PC-3 (cell line): ENCODE data around the gene DUOX2. TPM values are rescaled to one million over a fixed set of nuclear protein-coding genes. Genes with fewer than 3 reads are reported as not detected.
"Not testable (repeated sequence)": the region's sequence is repeated elsewhere in the genome, so short reads cannot be mapped to it uniquely, and the experiment has no call there.

Source experiments
- ATAC-seq: fragments of 200-7000 bp; cut with Tn5 transposase; 2 replicates; pipeline ENCODE4 v1.9.1; 2020; ENCODE audit warnings: mild to moderate bottlenecking, moderate library complexity
- BruUV-seq: library from RNA; stranded (reverse); fragments of 400-500 nt; replicated peaks from 2 replicates; lab custom pipeline; 2021; lab: Mats Ljungman, UMichigan
- CTCF ChIA-PET: fragments of 300-600 bp; sonication (Branson Sonifier 250); formaldehyde crosslinking; loops from one replicate; lab custom pipeline; 2022; ENCODE audit warnings: antibody characterized with exemption; lab: Charles Lee
- POLR2A ChIA-PET: fragments of 300-600 bp; sonication (Branson Sonifier 250); formaldehyde crosslinking; loops from one replicate; lab custom pipeline; 2022; ENCODE audit warnings: antibody characterized with exemption; ENCODE audit not compliant: unreplicated experiment; lab: Charles Lee
- DNase-seq: peaks from one replicate; pipeline ENCODE4 v3.0.0-alpha.2; 2015
- H2AFZ ChIP-seq: fragments of 300-600 bp; sonication (generic); 2 replicates; pipeline ENCODE4 v1.6.0; 2016; ENCODE audit warnings: antibody characterized with exemption, low read length
- H3F3A ChIP-seq: fragments of 300-600 bp; sonication (generic); one replicate; pipeline ENCODE4 v1.6.0; 2017; ENCODE audit warnings: antibody characterized with exemption, low read length, control low read depth, mild to moderate bottlenecking; ENCODE audit not compliant: unreplicated experiment
- H3K27ac ChIP-seq: fragments of 300-600 bp; sonication (generic); 2 replicates; pipeline ENCODE4 v1.5.1; 2016; ENCODE audit warnings: mild to moderate bottlenecking, low read length
- H3K27me3 ChIP-seq: fragments of 300-600 bp; sonication (generic); 2 replicates; pipeline ENCODE4 v1.6.1; 2016; ENCODE audit warnings: low read length, mixed read lengths
- H3K36me3 ChIP-seq: fragments of 300-600 bp; sonication (generic); 2 replicates; pipeline ENCODE4 v1.6.1; 2016; ENCODE audit warnings: low read depth, mixed run types, low read length, mixed read lengths
- H3K4me1 ChIP-seq: fragments of 300-600 bp; sonication (generic); 2 replicates; pipeline ENCODE4 v1.5.1; 2016; ENCODE audit warnings: low read length; ENCODE audit not compliant: insufficient read depth
- H3K4me2 ChIP-seq: fragments of 300-600 bp; sonication (generic); 2 replicates; pipeline ENCODE4 v1.6.0; 2016; ENCODE audit warnings: low read length
- H3K4me3 ChIP-seq: fragments of 300-600 bp; sonication (generic); 2 replicates; pipeline ENCODE4 v1.5.1; 2016; ENCODE audit warnings: mild to moderate bottlenecking, low read length, mixed read lengths
- H3K79me2 ChIP-seq: fragments of 300-600 bp; sonication (generic); 2 replicates; pipeline ENCODE4 v1.6.1; 2017; ENCODE audit warnings: low read length, mixed read lengths
- H3K9ac ChIP-seq: fragments of 300-600 bp; sonication (generic); 2 replicates; pipeline ENCODE4 v1.6.0; 2016; ENCODE audit warnings: mild to moderate bottlenecking, low read length
- H3K9me2 ChIP-seq: fragments of 300-600 bp; sonication (generic); replicated peaks from 2 replicates; pipeline ENCODE4 v1.6.1; 2016; ENCODE audit warnings: mixed run types, low read length, mixed read lengths
- H3K9me3 ChIP-seq: fragments of 300-600 bp; sonication (generic); 2 replicates; pipeline ENCODE4 v1.6.1; 2016; ENCODE audit warnings: low read length, mixed read lengths
- H4K20me1 ChIP-seq: fragments of 300-600 bp; sonication (generic); 2 replicates; pipeline ENCODE4 v1.6.1; 2016; ENCODE audit warnings: low read length, mixed read lengths
- EZH2 ChIP-seq: fragments of 300-600 bp; sonication (generic); IDR thresholded peaks from one replicate; pipeline ENCODE4 v1.6.1; 2017; ENCODE audit warnings: antibody characterized with exemption, mild to moderate bottlenecking, low read length; ENCODE audit not compliant: unreplicated experiment
- EZH2phosphoT487 ChIP-seq: fragments of 300-600 bp; sonication (generic); IDR thresholded peaks from 2 replicates; pipeline ENCODE4 v1.6.1; 2018; ENCODE audit warnings: mild to moderate bottlenecking, antibody characterized with exemption, low read length, borderline replicate concordance
- intact Hi-C: fragments of 100-400 bp; cut with micrococcal nuclease; formaldehyde crosslinking; loops from 2 replicates; pipeline ENCODE4 v1.9.0; 2023
- total RNA-seq: library from RNA; depleted of rRNA; stranded (reverse); fragments of >200 nt; gene quantifications from 2 replicates; pipeline ENCODE4 v1.2.3, GENCODE V29; 2014
- TF ChIP-seq, protein P1 (sequence below): fragments of 300-600 bp; sonication (generic); conservative IDR thresholded peaks from 2 replicates; pipeline ENCODE4 v1.5.1; 2017; ENCODE audit warnings: antibody characterized with exemption, low read depth, mild to moderate bottlenecking, low read length

Gene DUOX2
- total RNA-seq, 1 experiment from 2014 or later = not detected

DNA sequence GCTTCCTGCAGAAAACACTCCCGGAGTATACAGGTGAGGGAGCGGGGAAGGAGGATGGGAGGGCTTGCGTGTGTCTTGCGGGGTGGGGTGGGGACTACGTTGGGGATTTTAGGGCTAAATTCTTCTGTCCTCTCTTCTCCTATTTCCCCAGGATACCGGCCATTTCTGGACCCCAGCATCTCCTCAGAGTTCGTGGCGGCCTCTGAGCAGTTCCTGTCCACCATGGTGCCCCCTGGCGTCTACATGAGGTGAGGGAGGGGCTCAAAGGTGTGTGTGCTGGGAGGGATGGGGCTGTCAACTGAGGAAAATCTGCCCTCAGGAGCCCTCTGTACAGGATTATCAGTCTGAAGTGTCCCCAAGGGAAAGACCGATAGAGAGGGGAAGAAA, 22.4 kb upstream of the DUOX2 start:
- no peak for ATAC-seq
- DNase-seq = no peak
- H3K4me1 ChIP-seq = no peaks in the 10 kb centered on the region; the same call in 1 of the 2 replicates
- no peaks in the 10 kb centered on the region for H3K79me2 ChIP-seq
- no peaks in the 10 kb centered on the region for H3K36me3 ChIP-seq
- no peak overlapping the region for H3K4me3 ChIP-seq
- no peak overlapping the region for H3K4me2 ChIP-seq
- no peaks in the 10 kb centered on the region for H3F3A ChIP-seq
- H3K27ac ChIP-seq = no peak overlapping the region
- no peak overlapping the region for H2AFZ ChIP-seq
- no peaks in the 10 kb centered on the region for H4K20me1 ChIP-seq
- H3K9me3 ChIP-seq = no peaks in the 10 kb centered on the region
- intact Hi-C loops = no loop called here
- TF ChIP-seq EZH2 = no peak
- no peak for TF ChIP-seq EZH2phosphoT487
- TF ChIP-seq, protein P1, sequence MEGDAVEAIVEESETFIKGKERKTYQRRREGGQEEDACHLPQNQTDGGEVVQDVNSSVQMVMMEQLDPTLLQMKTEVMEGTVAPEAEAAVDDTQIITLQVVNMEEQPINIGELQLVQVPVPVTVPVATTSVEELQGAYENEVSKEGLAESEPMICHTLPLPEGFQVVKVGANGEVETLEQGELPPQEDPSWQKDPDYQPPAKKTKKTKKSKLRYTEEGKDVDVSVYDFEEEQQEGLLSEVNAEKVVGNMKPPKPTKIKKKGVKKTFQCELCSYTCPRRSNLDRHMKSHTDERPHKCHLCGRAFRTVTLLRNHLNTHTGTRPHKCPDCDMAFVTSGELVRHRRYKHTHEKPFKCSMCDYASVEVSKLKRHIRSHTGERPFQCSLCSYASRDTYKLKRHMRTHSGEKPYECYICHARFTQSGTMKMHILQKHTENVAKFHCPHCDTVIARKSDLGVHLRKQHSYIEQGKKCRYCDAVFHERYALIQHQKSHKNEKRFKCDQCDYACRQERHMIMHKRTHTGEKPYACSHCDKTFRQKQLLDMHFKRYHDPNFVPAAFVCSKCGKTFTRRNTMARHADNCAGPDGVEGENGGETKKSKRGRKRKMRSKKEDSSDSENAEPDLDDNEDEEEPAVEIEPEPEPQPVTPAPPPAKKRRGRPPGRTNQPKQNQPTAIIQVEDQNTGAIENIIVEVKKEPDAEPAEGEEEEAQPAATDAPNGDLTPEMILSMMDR = no peak
- H3K9me2 ChIP-seq = no peaks in the 10 kb centered on the region
- H3K9ac ChIP-seq = no peak overlapping the region
- ChIA-PET CTCF (no interaction called here), POLR2A (no interaction called here)
- BruUV-seq = no TSS peak
- no peaks in the 10 kb centered on the region for H3K27me3 ChIP-seq

DNA sequence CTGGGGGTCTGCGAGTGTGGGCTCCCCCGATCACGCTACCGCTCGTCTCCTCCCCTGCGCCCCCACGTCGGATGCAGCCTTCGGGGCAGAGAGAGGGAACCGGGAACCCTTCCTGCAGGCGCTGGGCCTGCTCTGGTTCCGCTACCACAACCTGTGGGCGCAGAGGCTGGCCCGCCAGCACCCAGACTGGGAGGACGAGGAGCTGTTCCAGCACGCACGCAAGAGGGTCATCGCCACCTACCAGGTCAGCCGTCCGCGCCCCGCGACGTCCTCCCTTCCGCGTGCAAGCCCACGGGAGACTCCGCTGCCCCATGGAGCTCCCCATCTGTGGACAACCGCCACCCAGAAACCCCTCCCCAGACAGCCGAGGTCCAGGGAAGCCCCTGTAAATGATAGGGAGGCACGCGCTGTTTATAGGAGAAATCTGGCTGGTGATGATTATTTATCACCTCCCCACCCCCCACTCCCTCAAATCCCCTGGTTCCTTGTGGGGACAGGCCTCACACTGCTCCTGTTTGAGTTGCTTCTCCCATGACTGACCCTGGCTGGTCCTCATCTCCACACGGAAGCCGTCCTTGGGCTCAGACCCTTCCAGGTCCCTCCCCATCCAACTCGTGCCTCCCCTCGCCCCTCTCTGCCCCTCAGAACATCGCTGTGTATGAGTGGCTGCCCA, 21.9 kb upstream of the DUOX2 start:
- H3K4me1 ChIP-seq, CTCF ChIA-PET, H3K36me3 ChIP-seq, H3F3A ChIP-seq, ATAC-seq, H4K20me1 ChIP-seq, POLR2A ChIA-PET, BruUV-seq, H3K79me2 ChIP-seq, H3K4me2 ChIP-seq, H3K9me3 ChIP-seq, H3K27ac ChIP-seq, DNase-seq, H2AFZ ChIP-seq, H3K27me3 ChIP-seq, H3K9me2 ChIP-seq, H3K4me3 ChIP-seq, H3K9ac ChIP-seq, intact Hi-C loops: not testable (repeated sequence)

DNA sequence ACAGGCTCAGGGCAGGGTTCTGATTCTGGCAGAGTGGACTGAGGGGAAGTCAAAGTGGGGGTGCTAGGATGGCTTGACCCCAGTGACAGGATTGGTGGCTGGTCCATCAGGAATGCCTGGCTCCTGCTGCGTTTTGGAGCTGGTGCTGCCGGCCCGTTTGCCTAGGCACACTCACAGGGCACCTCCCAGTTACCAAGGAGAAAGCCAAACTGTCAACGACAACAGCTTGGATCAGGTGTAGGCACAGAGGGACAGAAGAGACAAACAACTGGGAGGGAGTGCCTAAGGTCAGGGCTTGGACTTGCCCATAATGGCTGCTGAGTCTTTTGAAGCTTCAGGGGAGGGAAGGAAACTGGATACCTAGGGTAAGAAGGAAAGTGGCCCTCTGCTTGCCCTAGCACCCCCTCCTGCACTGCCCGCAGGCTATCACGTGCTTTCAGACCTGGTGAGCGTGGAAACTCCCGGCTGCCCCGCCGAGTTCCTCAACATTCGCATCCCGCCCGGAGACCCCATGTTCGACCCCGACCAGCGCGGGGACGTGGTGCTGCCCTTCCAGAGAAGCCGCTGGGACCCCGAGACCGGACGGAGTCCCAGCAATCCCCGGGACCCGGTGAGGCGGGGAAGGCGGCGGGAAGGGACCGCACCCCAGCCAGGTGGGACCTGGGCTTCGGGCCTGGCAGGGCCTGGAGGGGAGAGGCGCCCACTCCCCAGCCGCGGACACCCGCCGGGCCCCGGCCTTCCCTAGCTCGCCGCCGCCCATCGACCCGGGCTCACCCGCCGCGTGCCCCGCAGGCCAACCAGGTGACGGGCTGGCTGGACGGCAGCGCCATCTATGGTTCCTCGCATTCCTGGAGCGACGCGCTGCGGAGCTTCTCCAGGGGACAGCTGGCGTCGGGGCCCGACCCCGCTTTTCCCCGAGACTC, 21.0 kb upstream of the DUOX2 start:
- no peak overlapping the region for H3K9ac ChIP-seq
- no peaks in the 10 kb centered on the region; the same call in 1 of the 2 replicates for H3K4me1 ChIP-seq
- H2AFZ ChIP-seq = no peak overlapping the region
- TF ChIP-seq, protein P1 = no peak
- TF ChIP-seq EZH2phosphoT487 (no peak), EZH2 (no peak)
- ATAC-seq (no peak), DNase-seq (no peak)
- POLR2A ChIA-PET = no interaction called here
- no TSS peak for BruUV-seq
- H3K36me3 ChIP-seq = no peaks in the 10 kb centered on the region
- H3K9me3 ChIP-seq = no peaks in the 10 kb centered on the region
- H3K27ac ChIP-seq = no peak overlapping the region
- no peaks in the 10 kb centered on the region for H3K79me2 ChIP-seq
- no peak overlapping the region for H3K4me3 ChIP-seq
- H3F3A ChIP-seq = no peaks in the 10 kb centered on the region
- H4K20me1 ChIP-seq = no peaks in the 10 kb centered on the region
- no peak overlapping the region for H3K4me2 ChIP-seq
- no peaks in the 10 kb centered on the region for H3K27me3 ChIP-seq
- H3K9me2 ChIP-seq = no peaks in the 10 kb centered on the region
- intact Hi-C loops = no loop called here
- CTCF ChIA-PET = no interaction called here
